CD4-positive, alpha-beta T cell treated with Interleukin-17A for 1 hour (primary cell): Measurements from ENCODE around the gene ZBED5.
"Not testable (repeated sequence)": the region's sequence is repeated elsewhere in the genome, so short reads cannot be mapped to it uniquely, and the experiment has no call there.

ENCODE experiments used
- DNase-seq: peaks from one replicate; pipeline ENCODE4 v3.0.0-alpha.2; 2020

Gene ZBED5

GRCh38 chr11:10857709-10858438 is at the start of gene ZBED5:
ZBED5 (minus strand) TSS chr11:10858053; CDS start chr11:10854945, 3,108 bp downstream.
- DNase-seq, result peak; percentile 97

- DNase-seq, result no peak
These were observed 48.7 kb upstream of the ZBED5 start for GRCh38 chr11:10906521-10906920.

GRCh38 chr11:10902301-10903063 is 44.6 kb upstream of the ZBED5 start:
- no peak for DNase-seq

- DNase-seq, result no peak
These were observed 43.0 kb upstream of the ZBED5 start for GRCh38 chr11:10900681-10901415.

GRCh38 chr11:10899121-10899830 is 41.4 kb upstream of the ZBED5 start:
- no peak for DNase-seq

GRCh38 chr11:10898763-10899025 is 40.8 kb upstream of the ZBED5 start:
- DNase-seq, result no peak

GRCh38 chr11:10898003-10898762 is 40.3 kb upstream of the ZBED5 start:
- peak; percentile 19 for DNase-seq

GRCh38 chr11:10897150-10897549 is 39.3 kb upstream of the ZBED5 start:
- no peak for DNase-seq

GRCh38 chr11:10896493-10896892 is 38.6 kb upstream of the ZBED5 start:
- DNase-seq, result no peak

- no peak for DNase-seq
These were observed 37.4 kb upstream of the ZBED5 start for GRCh38 chr11:10895285-10895684.

- no peak for DNase-seq
These were observed 36.8 kb upstream of the ZBED5 start for GRCh38 chr11:10894666-10895065.

- DNase-seq, result no peak
These were observed 35.9 kb upstream of the ZBED5 start for GRCh38 chr11:10893714-10894151.

GRCh38 chr11:10892250-10892649 is 34.4 kb upstream of the ZBED5 start:
- no peak for DNase-seq

GRCh38 chr11:10891151-10891720 is 33.4 kb upstream of the ZBED5 start:
- no peak for DNase-seq

- DNase-seq, result not testable (repeated sequence)
These were observed 32.2 kb upstream of the ZBED5 start for GRCh38 chr11:10890083-10890482.

- no peak for DNase-seq
These were observed 29.5 kb upstream of the ZBED5 start for GRCh38 chr11:10887307-10887706.

- DNase-seq, result no peak
These were observed 28.9 kb upstream of the ZBED5 start for GRCh38 chr11:10886652-10887250.

GRCh38 chr11:10885703-10886363 is 28.0 kb upstream of the ZBED5 start:
- DNase-seq, result no peak

- DNase-seq, result not testable (repeated sequence)
These were observed 26.4 kb upstream of the ZBED5 start for GRCh38 chr11:10884292-10884691.

GRCh38 chr11:10881892-10882291 is 24.0 kb upstream of the ZBED5 start:
- DNase-seq, result no peak
